Smooth muscle cell (in vitro differentiated cells): Measurements from ENCODE around the gene MYOZ2. TPM values are rescaled to one million over a fixed set of nuclear protein-coding genes. Genes with fewer than 3 reads are reported as not detected.

Source experiments
- DNase-seq: peaks from one replicate; lab custom pipeline; 2025; ENCODE audit not compliant: unreplicated experiment; lab: John Stamatoyannopoulos, UW
- H2AFZ ChIP-seq: fragments of 200-600 bp; sonication (generic); 2 replicates; pipeline ENCODE4 v1.6.0; 2016; ENCODE audit warnings: antibody characterized with exemption, low read depth, mild to moderate bottlenecking
- H3F3A ChIP-seq: fragments of 200-600 bp; sonication (generic); 2 replicates; pipeline ENCODE4 v1.6.0; 2017; ENCODE audit warnings: antibody characterized with exemption, low read depth
- H3K27ac ChIP-seq: fragments of 200-600 bp; sonication (generic); 2 replicates; pipeline ENCODE4 v1.5.1; 2016; ENCODE audit warnings: low read depth, mild to moderate bottlenecking
- H3K27me3 ChIP-seq: fragments of 200-600 bp; sonication (generic); 2 replicates; pipeline ENCODE4 v1.6.1; 2016; ENCODE audit warnings: low read depth, mild to moderate bottlenecking
- H3K36me3 ChIP-seq: fragments of 200-600 bp; sonication (generic); 2 replicates; pipeline ENCODE4 v1.5.1; 2016; ENCODE audit warnings: low read depth
- H3K4me1 ChIP-seq: fragments of 200-600 bp; sonication (generic); 2 replicates; pipeline ENCODE4 v1.5.1; 2016; ENCODE audit warnings: low read depth
- H3K4me2 ChIP-seq: fragments of 200-600 bp; sonication (generic); 2 replicates; pipeline ENCODE4 v1.6.0; 2016; ENCODE audit warnings: mild to moderate bottlenecking
- H3K4me3 ChIP-seq: fragments of 200-600 bp; sonication (generic); 2 replicates; pipeline ENCODE4 v1.5.1; 2016; ENCODE audit warnings: mild to moderate bottlenecking
- H3K79me2 ChIP-seq: fragments of 200-600 bp; sonication (generic); 2 replicates; pipeline ENCODE4 v1.6.0; 2016; ENCODE audit warnings: low read depth, mild to moderate bottlenecking
- H3K9ac ChIP-seq: fragments of 200-600 bp; sonication (generic); 2 replicates; pipeline ENCODE4 v1.6.0; 2016; ENCODE audit warnings: low read depth
- H3K9me3 ChIP-seq: fragments of 200-600 bp; sonication (generic); replicated peaks from 2 replicates; pipeline ENCODE4 v1.5.1; 2016; ENCODE audit warnings: low read depth
- H4K20me1 ChIP-seq: fragments of 200-600 bp; sonication (generic); 2 replicates; pipeline ENCODE4 v1.6.0; 2016; ENCODE audit warnings: low read depth
- WGBS: methylation state at CpG from one replicate; pipeline ENCODE4 v1.1.7; 2016; ENCODE audit warnings: low lambda C conversion rate; 5-methylcytosine and 5-hydroxymethylcytosine counted together
- polyA plus RNA-seq: library from polyadenylated mRNA; unstranded; fragments of >200 nt; fragmentation: Nextera tagmentation; extraction: Ambion mirVana; gene quantifications from 2 replicates; pipeline ENCODE4 v1.2.1, GENCODE V29; 2016
- total RNA-seq: library from RNA; depleted of rRNA; stranded (reverse); fragments of >200 nt; gene quantifications from 2 replicates; pipeline ENCODE4 v1.2.3, GENCODE V29; 2014
- TF ChIP-seq, protein P1 (sequence below): fragments of 200-600 bp; sonication (generic); IDR thresholded peaks from 2 replicates; pipeline ENCODE4 v1.5.1; 2017; ENCODE audit warnings: borderline replicate concordance, mild to moderate bottlenecking, antibody characterized with exemption; ENCODE audit not compliant: insufficient read depth, poor library complexity, severe bottlenecking

Gene MYOZ2
- total and polyA plus RNA-seq, 2 experiments from 2014 or later, result not detected

- Histone ChIP-seq H3K79me2 (peaks cover 14% of the 10 kb centered on the region), H3K4me2 (no peak overlapping the region), H3K27ac (no peak overlapping the region), H3K4me3 (no peak overlapping the region), H3K9ac (no peak overlapping the region), H4K20me1 (peaks cover 9% of the 10 kb centered on the region), H3K27me3 (no peaks in the 10 kb centered on the region), H3F3A (no peaks in the 10 kb centered on the region), H2AFZ (no peak overlapping the region), H3K36me3 (no peaks in the 10 kb centered on the region), H3K9me3 (no peaks in the 10 kb centered on the region), H3K4me1 (no peaks in the 10 kb centered on the region)
- 84% methylated on average over 3 of the region's 3 CpGs for WGBS
- TF ChIP-seq, protein P1, sequence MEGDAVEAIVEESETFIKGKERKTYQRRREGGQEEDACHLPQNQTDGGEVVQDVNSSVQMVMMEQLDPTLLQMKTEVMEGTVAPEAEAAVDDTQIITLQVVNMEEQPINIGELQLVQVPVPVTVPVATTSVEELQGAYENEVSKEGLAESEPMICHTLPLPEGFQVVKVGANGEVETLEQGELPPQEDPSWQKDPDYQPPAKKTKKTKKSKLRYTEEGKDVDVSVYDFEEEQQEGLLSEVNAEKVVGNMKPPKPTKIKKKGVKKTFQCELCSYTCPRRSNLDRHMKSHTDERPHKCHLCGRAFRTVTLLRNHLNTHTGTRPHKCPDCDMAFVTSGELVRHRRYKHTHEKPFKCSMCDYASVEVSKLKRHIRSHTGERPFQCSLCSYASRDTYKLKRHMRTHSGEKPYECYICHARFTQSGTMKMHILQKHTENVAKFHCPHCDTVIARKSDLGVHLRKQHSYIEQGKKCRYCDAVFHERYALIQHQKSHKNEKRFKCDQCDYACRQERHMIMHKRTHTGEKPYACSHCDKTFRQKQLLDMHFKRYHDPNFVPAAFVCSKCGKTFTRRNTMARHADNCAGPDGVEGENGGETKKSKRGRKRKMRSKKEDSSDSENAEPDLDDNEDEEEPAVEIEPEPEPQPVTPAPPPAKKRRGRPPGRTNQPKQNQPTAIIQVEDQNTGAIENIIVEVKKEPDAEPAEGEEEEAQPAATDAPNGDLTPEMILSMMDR, result no peak
- DNase-seq, result no peak
Observed at GRCh38 chr4:119231491-119231890, 95.9 kb downstream of the MYOZ2 start.

DNA sequence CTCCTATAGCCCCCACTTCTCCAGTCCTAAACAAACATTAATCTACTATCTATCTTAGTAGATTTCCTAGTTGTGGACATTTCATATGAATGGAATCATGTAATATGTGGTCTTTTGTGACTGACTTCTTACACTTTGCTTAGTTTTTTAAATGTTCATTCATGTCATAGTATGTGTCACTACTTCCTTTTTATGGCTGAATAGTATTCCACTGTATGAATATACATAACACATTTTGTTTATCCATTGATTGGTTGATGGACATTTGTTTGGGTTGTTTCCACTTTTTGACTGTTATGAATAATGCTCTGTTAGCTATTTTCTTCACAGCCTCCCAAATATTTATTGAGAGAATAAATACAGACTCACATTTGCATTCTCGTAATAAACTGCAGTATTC, 96.7 kb downstream of the MYOZ2 start:
- no peaks in the 10 kb centered on the region for H3K9me3 ChIP-seq
- TF ChIP-seq, protein P1, result no peak
- H3K4me3 ChIP-seq, result no peak overlapping the region
- 100% methylated on average over 1 of the region's 1 CpG for WGBS
- no peaks in the 10 kb centered on the region for H3F3A ChIP-seq
- H3K36me3 ChIP-seq, result no peaks in the 10 kb centered on the region
- no peak overlapping the region for H3K4me2 ChIP-seq
- peaks cover 9% of the 10 kb centered on the region for H4K20me1 ChIP-seq
- no peak overlapping the region for H2AFZ ChIP-seq
- no peak for DNase-seq
- no peak overlapping the region for H3K9ac ChIP-seq
- peaks cover 14% of the 10 kb centered on the region for H3K79me2 ChIP-seq
- H3K27me3 ChIP-seq, result no peaks in the 10 kb centered on the region
- no peaks in the 10 kb centered on the region for H3K4me1 ChIP-seq
- H3K27ac ChIP-seq, result no peak overlapping the region

DNA sequence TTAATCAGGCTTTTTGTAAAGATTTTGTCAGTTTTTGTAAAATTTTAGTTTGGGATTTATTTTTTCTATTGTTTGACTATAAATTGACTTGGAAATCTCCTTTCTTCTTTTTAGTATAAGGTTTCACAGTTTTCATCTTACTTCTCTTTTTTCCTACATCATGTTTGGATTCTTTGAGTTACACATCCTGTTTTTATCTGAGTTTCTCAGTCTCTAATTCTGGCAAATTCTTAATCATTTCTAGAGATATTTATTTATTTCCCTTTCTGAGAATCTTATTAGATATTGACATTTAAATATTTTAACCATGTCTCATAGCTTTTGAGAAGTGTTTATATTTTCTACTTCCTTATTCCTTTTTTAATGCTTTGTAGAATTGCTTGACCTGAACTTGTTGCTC, 97.6 kb downstream of the MYOZ2 start:
- TF ChIP-seq, protein P1, result no peak
- no peaks in the 10 kb centered on the region for H3F3A ChIP-seq
- no peaks in the 10 kb centered on the region for H3K36me3 ChIP-seq
- H3K9ac ChIP-seq, result no peak overlapping the region
- no peaks in the 10 kb centered on the region for H3K27me3 ChIP-seq
- no peak for DNase-seq
- H3K4me1 ChIP-seq, result no peaks in the 10 kb centered on the region
- H3K9me3 ChIP-seq, result no peaks in the 10 kb centered on the region
- H2AFZ ChIP-seq, result no peak overlapping the region
- peaks cover 13% of the 10 kb centered on the region for H4K20me1 ChIP-seq
- H3K4me3 ChIP-seq, result no peak overlapping the region
- no peak overlapping the region for H3K4me2 ChIP-seq
- H3K27ac ChIP-seq, result no peak overlapping the region
- peaks cover 14% of the 10 kb centered on the region for H3K79me2 ChIP-seq

DNA sequence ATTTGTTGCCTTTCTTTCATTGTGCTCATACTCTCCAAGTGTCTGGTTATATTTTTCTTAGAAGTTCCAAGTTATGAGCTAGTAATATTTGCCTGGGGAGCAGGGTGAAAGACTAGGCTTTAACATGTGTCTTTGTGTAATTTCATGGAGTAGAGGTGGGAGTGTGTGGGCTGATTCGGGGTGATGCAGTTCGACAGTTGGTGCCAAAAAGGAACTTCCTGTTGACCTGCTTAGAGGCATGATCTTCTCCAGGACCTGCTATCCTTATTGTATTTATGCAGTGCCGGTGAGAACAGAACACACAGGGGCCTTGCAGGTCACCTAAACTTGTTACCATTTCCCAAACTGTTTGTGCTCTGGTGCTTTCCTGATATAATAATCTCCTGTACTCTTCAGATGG, 98.1 kb downstream of the MYOZ2 start:
- Histone ChIP-seq H4K20me1 (peaks cover 13% of the 10 kb centered on the region), H3K9ac (no peak overlapping the region), H3F3A (no peaks in the 10 kb centered on the region), H2AFZ (no peak overlapping the region), H3K4me1 (no peaks in the 10 kb centered on the region), H3K4me3 (no peak overlapping the region), H3K36me3 (no peaks in the 10 kb centered on the region), H3K79me2 (peaks cover 14% of the 10 kb centered on the region), H3K27me3 (no peaks in the 10 kb centered on the region), H3K27ac (no peak overlapping the region), H3K9me3 (no peaks in the 10 kb centered on the region), H3K4me2 (no peak overlapping the region)
- DNase-seq, result no peak
- TF ChIP-seq, protein P1, result no peak
- 78% methylated on average over 3 of the region's 3 CpGs for WGBS
